Fibroblast of lung (primary cell): ENCODE results near the gene ZSWIM4. TPM values are rescaled to one million over a fixed set of nuclear protein-coding genes. Genes with fewer than 3 reads are reported as not detected.
A peak's percentile ranks its signal among the peaks of the same experiment; 100 is the strongest.

Source experiments
- DNase-seq, 2 donors: peaks; one replicate each; pipeline versions ENCODE4 v3.0.0 to v3.0.0-alpha.2; 2010; ENCODE audit warnings: low read depth in 2 of 2
- H2AFZ ChIP-seq: 2 replicates; pipeline ENCODE4 v1.5.1; 2012; ENCODE audit warnings: low read length, control low read depth, inconsistent platforms
- H3K27ac ChIP-seq: 2 replicates; pipeline ENCODE4 v1.5.1; 2011; ENCODE audit warnings: low read length, control low read depth; ENCODE audit not compliant: insufficient read depth
- H3K27me3 ChIP-seq: 2 replicates; pipeline ENCODE4 v1.5.1; 2011; ENCODE audit warnings: mild to moderate bottlenecking, low read length; ENCODE audit not compliant: control insufficient read depth, insufficient read depth
- H3K36me3 ChIP-seq: 2 replicates; pipeline ENCODE4 v1.5.1; 2011; ENCODE audit warnings: low read length; ENCODE audit not compliant: control insufficient read depth, insufficient read depth
- H3K4me1 ChIP-seq: 2 replicates; pipeline ENCODE4 v1.5.1; 2011; ENCODE audit warnings: low read length; ENCODE audit not compliant: control insufficient read depth, insufficient read depth; ENCODE audit errors: extremely low read depth
- H3K4me2 ChIP-seq: 2 replicates; pipeline ENCODE4 v1.5.1; 2011; ENCODE audit warnings: low read length, control low read depth; ENCODE audit not compliant: insufficient read depth; ENCODE audit errors: extremely low read depth
- H3K4me3 ChIP-seq, 4 experiments: fragments of 200-600 bp in 1 of 4; sonication (generic) in 1 of 4; replicated peaks in 1 of 4; 2 replicates each; pipeline ENCODE4 v1.5.1; 2011 to 2016; ENCODE audit warnings: low read length in 4 of 4, low read depth in 3 of 4, mild to moderate bottlenecking in 3 of 4, control low read depth in 2 of 4, inconsistent platforms in 1 of 4, mixed read lengths in 1 of 4; ENCODE audit not compliant: insufficient read depth in 1 of 4; ENCODE audit errors: control extremely low read depth in 1 of 4
- H3K79me2 ChIP-seq: 2 replicates; pipeline ENCODE4 v1.5.1; 2012; ENCODE audit warnings: mild to moderate bottlenecking, low read length, inconsistent platforms; ENCODE audit not compliant: control insufficient read depth, insufficient read depth
- H3K9ac ChIP-seq: 2 replicates; pipeline ENCODE4 v1.5.1; 2011; ENCODE audit warnings: mild to moderate bottlenecking, low read length, control low read depth; ENCODE audit not compliant: insufficient read depth
- H3K9me3 ChIP-seq: 2 replicates; pipeline ENCODE4 v1.5.1; 2012; ENCODE audit warnings: low read depth, low read length; ENCODE audit not compliant: control insufficient read depth, insufficient read depth
- H4K20me1 ChIP-seq: 2 replicates; pipeline ENCODE4 v1.5.1; 2011; ENCODE audit warnings: low read length; ENCODE audit not compliant: control insufficient read depth, insufficient read depth; ENCODE audit errors: extremely low read depth
- CTCF ChIP-seq, 2 donors: IDR thresholded peaks in 1 of 2; conservative IDR thresholded peaks in 1 of 2; 1 replicate in 1 of 2; 2 replicates in 1 of 2; pipeline ENCODE4 v1.5.1; 2011 to 2012; ENCODE audit warnings: low read length in 2 of 2, control low read depth in 1 of 2, inconsistent platforms in 1 of 2, low read depth in 1 of 2, mild to moderate bottlenecking in 1 of 2
- EZH2 ChIP-seq: IDR thresholded peaks from 2 replicates; pipeline ENCODE4 v1.5.1; 2012; ENCODE audit warnings: low read length, control low read depth, mild to moderate bottlenecking; ENCODE audit errors: missing control alignments
- polyA plus RNA-seq, 2 donors: library from polyadenylated mRNA; depleted of rRNA in 1 of 2; stranded (reverse) in 1 of 2; unstranded in 1 of 2; fragments of >200 nt; gene quantifications; 2 replicates each; pipeline ENCODE4 v1.2.1, GENCODE V29; 2011 to 2012; ENCODE audit warnings: missing spikeins in 1 of 2
- total RNA-seq: library from RNA; depleted of rRNA; stranded (reverse); fragments of >200 nt; gene quantifications from 2 replicates; pipeline ENCODE4 v1.2.1, GENCODE V29; 2014

Gene ZSWIM4
- total and polyA plus RNA-seq, 2 donors (not counting 1 experiment from before 2014, with no cell fraction given) = 1.6 to 5.6 TPM

GRCh38 chr19:13847407-13848339, 52.4 kb downstream of the ZSWIM4 start:
- Histone ChIP-seq H2AFZ (no peak overlapping the region), H3K4me1 (peaks cover 42% of the 10 kb centered on the region)

GRCh38 chr19:13848340-13848677, 53.1 kb downstream of the ZSWIM4 start:
- Histone ChIP-seq H3K4me1 (peaks cover 42% of the 10 kb centered on the region), H3K36me3 (no peaks in the 10 kb centered on the region), H3K79me2 (no peaks in the 10 kb centered on the region), H2AFZ (no peak overlapping the region), H3K4me3 (no peak overlapping the region), H3K9ac (no peak overlapping the region), H3K27me3 (no peaks in the 10 kb centered on the region), H3K27ac (peak overlapping the region; percentile 100), H3K9me3 (no peaks in the 10 kb centered on the region), H4K20me1 (no peaks in the 10 kb centered on the region), H3K4me2 (no peak overlapping the region)
- TF ChIP-seq EZH2 (no peak), CTCF (conservative IDR thresholded peaks at IDR 0.05 in 1 of 2, IDR thresholded peaks at IDR 0.05 in 1 of 2; ENCODE audit: low read depth in 1 of 2, low read length in 2 of 2) (no peak)
- DNase-seq = no peak

More at GRCh38 chr19:13847407-13848339, 52.4 kb downstream of the ZSWIM4 start:
- Histone ChIP-seq H3K79me2 (peaks cover 2% of the 10 kb centered on the region), H3K9ac (peak overlapping the region; percentile 98), H3K27ac (peak overlapping the region; percentile 100), H3K27me3 (no peaks in the 10 kb centered on the region), H3K4me2 (peak overlapping the region; percentile 90), H3K9me3 (no peaks in the 10 kb centered on the region), H3K4me3 (peak overlapping the region; percentile 19 to 59 (median 51)), H3K36me3 (no peaks in the 10 kb centered on the region), H4K20me1 (no peaks in the 10 kb centered on the region)
- DNase-seq = peak; percentile 91 to 94
- TF ChIP-seq CTCF (conservative IDR thresholded peaks at IDR 0.05 in 1 of 2, IDR thresholded peaks at IDR 0.05 in 1 of 2; ENCODE audit: low read depth in 1 of 2, low read length in 2 of 2) (no peak), EZH2 (no peak)

GRCh38 chr19:13848798-13849676, 53.8 kb downstream of the ZSWIM4 start:
- Histone ChIP-seq H3K9me3 (no peaks in the 10 kb centered on the region), H3K27ac (peak overlapping the region; percentile 49), H3K9ac (no peak overlapping the region), H3K4me1 (peaks cover 36% of the 10 kb centered on the region), H3K4me3 (no peak overlapping the region), H3K27me3 (no peaks in the 10 kb centered on the region), H2AFZ (no peak overlapping the region), H3K79me2 (no peaks in the 10 kb centered on the region), H4K20me1 (no peaks in the 10 kb centered on the region), H3K4me2 (no peak overlapping the region), H3K36me3 (no peaks in the 10 kb centered on the region)
- TF ChIP-seq EZH2 (no peak), CTCF (conservative IDR thresholded peaks at IDR 0.05 in 1 of 2, IDR thresholded peaks at IDR 0.05 in 1 of 2; ENCODE audit: low read depth in 1 of 2, low read length in 2 of 2) (no peak)
- DNase-seq = no peak
